ENCODE measurements around the gene GOT2. TPM values are rescaled to one million over a fixed set of nuclear protein-coding genes. Genes with fewer than 3 reads are reported as not detected.

GOT2 gene
- total and polyA plus RNA-seq, 2 of the 8 experiments (the other 6 are each of a cell fraction or from before 2014, with no cell fraction given), result 62.9 to 223 TPM

DNA sequence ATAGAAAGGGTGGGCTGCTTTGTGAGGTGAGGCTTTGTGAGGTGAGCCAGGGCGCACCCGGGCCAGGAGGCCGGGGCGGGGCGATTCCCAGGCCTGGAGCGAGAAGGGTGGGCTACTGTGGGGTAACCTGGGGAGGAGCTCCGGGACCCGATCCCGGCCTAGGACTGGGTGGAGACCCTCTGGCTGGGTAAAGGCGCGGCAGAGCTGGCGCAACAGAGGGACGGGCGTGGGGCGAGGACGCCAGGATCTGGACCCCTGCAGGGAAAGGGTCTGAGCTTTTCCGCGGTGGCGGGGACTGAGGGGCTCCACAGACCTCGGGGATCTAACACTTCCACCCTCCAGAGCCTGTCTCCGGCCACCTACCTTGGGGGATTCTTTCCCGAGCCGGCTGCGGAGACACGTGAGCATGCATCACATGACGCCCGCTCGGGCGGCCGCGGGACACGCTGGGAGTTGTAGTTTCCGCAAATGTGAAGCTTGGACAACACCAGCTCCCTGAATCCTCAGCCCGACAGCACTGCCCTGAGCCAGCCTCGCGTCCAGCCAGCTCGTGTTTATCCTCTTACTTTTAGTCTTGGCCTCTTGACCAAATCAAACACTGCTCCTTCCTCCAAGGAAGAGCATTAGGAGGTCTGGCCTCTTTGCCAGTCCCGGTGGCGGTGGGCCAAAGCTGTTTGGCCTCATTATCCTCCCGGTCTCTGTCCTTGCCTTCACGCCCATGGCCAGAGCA lies 49.6 kb downstream of the GOT2 start, which contains the start of gene SLC38A7 (continued):
- TF ChIP-seq EZH2 (IDR thresholded peaks at IDR 0.05; ENCODE audit: low read depth, low read length, severe bottlenecking) (no peak), SP2 (IDR thresholded peaks at IDR 0.05; ENCODE audit: low read length) (no peak), CBX8 (IDR thresholded peaks at IDR 0.05; ENCODE audit: borderline replicate concordance, low read depth, low read length) (no peak), CREB1 (IDR thresholded peaks at IDR 0.05) (peak; percentile 76), EGR1 (IDR thresholded peaks at IDR 0.05; ENCODE audit: borderline replicate concordance, low read depth, low read length) (no peak), EP300 (IDR thresholded peaks at IDR 0.05; ENCODE audit: borderline replicate concordance in 1 of 2, low read depth in 2 of 2, low read length in 2 of 2) (0 out of 3 replicates have a peak, but pooled peaks of 1 of the 2 experiments have one; percentile 34), NRF1 (IDR thresholded peaks at IDR 0.05; ENCODE audit: low read depth, low read length) (no peak), BACH1 (IDR thresholded peaks at IDR 0.05; ENCODE audit: low read length) (no peak), PHF8 (conservative IDR thresholded peaks at IDR 0.05; ENCODE audit: low read depth, low read length) (peak; percentile 77), KDM4A (IDR thresholded peaks at IDR 0.05; ENCODE audit: low read depth, low read length, severe bottlenecking) (peak; percentile 92), CHD2 (IDR thresholded peaks at IDR 0.05; ENCODE audit: low read length) (no peak), POLR2AphosphoS5 (IDR thresholded peaks at IDR 0.05; ENCODE audit: low read depth, low read length) (peak; percentile 82), SUZ12 (IDR thresholded peaks at IDR 0.05; ENCODE audit: low read length) (no peak), SRF (IDR thresholded peaks at IDR 0.05; ENCODE audit: low read depth, low read length) (0 out of 2 replicates have a peak, but pooled peaks have one; percentile 8), SIX5 (IDR thresholded peaks at IDR 0.05; ENCODE audit: low read depth, low read length) (peak; percentile 93), JUND (IDR thresholded peaks at IDR 0.05; ENCODE audit: low read length) (no peak; the same call in 1 of the 2 replicates), GABPA (IDR thresholded peaks at IDR 0.05; ENCODE audit: borderline replicate concordance, insufficient read depth, low read length) (no peak), YY1 (IDR thresholded peaks at IDR 0.05; ENCODE audit: low read depth, low read length) (0 out of 2 replicates have a peak, but pooled peaks have one; percentile 26), SAP30 (IDR thresholded peaks at IDR 0.05; ENCODE audit: insufficient read depth, insufficient replicate concordance, low read length) (peak; percentile 84), CEBPB (IDR thresholded peaks at IDR 0.05; ENCODE audit: low read depth, low read length) (no peak), HDAC2 (IDR thresholded peaks at IDR 0.05; ENCODE audit: borderline replicate concordance in 1 of 2, low read depth in 2 of 2, low read length in 2 of 2) (peak in 1 of 2 experiments; percentile 90; a peak in 2 of 4 replicates)
- TF ChIP-seq, protein P1, sequence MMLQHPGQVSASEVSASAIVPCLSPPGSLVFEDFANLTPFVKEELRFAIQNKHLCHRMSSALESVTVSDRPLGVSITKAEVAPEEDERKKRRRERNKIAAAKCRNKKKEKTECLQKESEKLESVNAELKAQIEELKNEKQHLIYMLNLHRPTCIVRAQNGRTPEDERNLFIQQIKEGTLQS (IDR thresholded peaks at IDR 0.05; ENCODE audit: insufficient read depth, low read depth, low read length), result peak; percentile 100
- TF ChIP-seq, protein P2, sequence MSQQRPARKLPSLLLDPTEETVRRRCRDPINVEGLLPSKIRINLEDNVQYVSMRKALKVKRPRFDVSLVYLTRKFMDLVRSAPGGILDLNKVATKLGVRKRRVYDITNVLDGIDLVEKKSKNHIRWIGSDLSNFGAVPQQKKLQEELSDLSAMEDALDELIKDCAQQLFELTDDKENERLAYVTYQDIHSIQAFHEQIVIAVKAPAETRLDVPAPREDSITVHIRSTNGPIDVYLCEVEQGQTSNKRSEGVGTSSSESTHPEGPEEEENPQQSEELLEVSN (IDR thresholded peaks at IDR 0.05), result no peak; the same call in 1 of the 2 replicates
